ENCODE data around the gene INO80E. TPM values are rescaled to one million over a fixed set of nuclear protein-coding genes. Genes with fewer than 3 reads are reported as not detected.

The INO80E gene
- total RNA-seq, 1 donor = 25.9 TPM

GRCh38 chr16:30023586-30023985 lies 27.5 kb downstream of the INO80E start:
- TF ChIP-seq CTCF (IDR thresholded peaks at IDR 0.05; ENCODE audit: insufficient read depth, low read depth, low read length) = no peak
- no peak overlapping the region for H3K4me3 ChIP-seq (ENCODE audit: low read depth, low read length)

DNA sequence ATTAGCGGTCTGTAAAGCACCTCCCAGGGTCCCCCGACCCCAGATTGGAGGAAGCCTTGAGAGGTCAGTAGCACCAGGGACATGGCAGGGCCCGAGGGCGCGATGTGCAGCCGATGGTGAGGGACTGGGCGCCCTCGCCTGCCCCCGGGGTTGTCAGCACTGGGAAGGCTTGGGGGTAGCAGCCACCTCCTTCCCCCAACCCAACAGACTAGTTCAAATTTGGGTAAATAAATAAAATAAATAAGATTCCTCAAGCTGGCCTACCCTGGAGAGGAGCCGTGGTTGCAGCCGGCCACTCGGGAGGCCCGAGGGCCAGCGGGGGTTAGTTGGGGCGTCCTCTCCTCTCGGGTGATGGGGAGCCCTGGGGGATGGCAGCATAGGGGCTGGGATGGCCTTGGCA lies 28.4 kb downstream of the INO80E start:
- H3K4me3 ChIP-seq (ENCODE audit: low read depth, low read length) = no peak overlapping the region
- TF ChIP-seq CTCF (IDR thresholded peaks at IDR 0.05; ENCODE audit: insufficient read depth, low read depth, low read length) = no peak
- no peak for DNase-seq (ENCODE audit: low read depth)

More at GRCh38 chr16:30023586-30023985, 27.5 kb downstream of the INO80E start:
- no peak for DNase-seq (ENCODE audit: low read depth)

- H3K4me3 ChIP-seq (ENCODE audit: low read depth, low read length) = no peak overlapping the region
- no peak for TF ChIP-seq CTCF (IDR thresholded peaks at IDR 0.05; ENCODE audit: insufficient read depth, low read depth, low read length)
- DNase-seq (ENCODE audit: low read depth) = no peak
These were observed 29.1 kb downstream of the INO80E start for GRCh38 chr16:30025156-30025555.

DNA sequence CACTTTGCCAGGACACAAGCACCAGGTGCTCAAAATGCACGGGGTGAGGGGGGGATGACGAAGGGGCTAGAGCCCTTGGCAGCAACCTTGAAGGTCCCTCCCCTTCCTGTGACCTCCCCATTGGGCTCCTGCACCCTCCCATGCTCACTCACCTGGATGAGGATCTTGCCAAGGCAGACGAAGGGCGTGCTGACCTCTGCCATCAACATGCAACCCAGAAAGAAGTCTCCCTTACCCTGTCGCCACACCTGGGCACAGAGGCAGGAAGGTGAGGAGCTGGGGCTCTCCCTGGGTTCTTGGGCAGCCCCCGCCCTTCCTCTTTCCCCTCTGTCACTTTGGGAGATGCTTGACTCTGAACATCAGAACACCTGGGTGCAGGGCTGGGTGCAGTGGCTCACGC lies 29.5 kb downstream of the INO80E start:
- no peak for DNase-seq (ENCODE audit: low read depth)

DNA sequence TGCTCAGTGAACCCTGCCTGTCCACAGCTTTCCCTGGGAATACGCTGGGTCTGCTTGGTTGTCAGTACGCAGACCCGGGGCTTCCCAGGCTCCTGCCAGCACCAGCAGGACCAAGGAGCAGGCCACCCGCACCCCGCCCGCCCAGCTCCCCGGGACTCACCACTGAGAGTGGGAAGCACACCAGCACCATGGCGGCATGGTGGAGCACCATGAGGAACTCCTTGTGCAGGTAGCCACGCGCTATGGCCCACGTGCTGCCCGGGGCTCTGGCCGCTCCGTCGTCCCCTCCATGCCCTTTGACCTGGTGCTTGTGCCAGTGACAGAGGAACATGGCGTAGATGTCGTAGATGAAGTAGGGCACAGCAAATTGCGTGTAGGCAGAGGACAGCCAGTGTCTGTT lies 30.4 kb downstream of the INO80E start:
- no peak overlapping the region for H3K4me3 ChIP-seq (ENCODE audit: low read depth, low read length)
- no peak for DNase-seq (ENCODE audit: low read depth)
- no peak for TF ChIP-seq CTCF (IDR thresholded peaks at IDR 0.05; ENCODE audit: insufficient read depth, low read depth, low read length)

More for the DNA sequence above, 29.5 kb downstream of the INO80E start:
- H3K4me3 ChIP-seq (ENCODE audit: low read depth, low read length) = no peak overlapping the region
- no peak for TF ChIP-seq CTCF (IDR thresholded peaks at IDR 0.05; ENCODE audit: insufficient read depth, low read depth, low read length)

DNA sequence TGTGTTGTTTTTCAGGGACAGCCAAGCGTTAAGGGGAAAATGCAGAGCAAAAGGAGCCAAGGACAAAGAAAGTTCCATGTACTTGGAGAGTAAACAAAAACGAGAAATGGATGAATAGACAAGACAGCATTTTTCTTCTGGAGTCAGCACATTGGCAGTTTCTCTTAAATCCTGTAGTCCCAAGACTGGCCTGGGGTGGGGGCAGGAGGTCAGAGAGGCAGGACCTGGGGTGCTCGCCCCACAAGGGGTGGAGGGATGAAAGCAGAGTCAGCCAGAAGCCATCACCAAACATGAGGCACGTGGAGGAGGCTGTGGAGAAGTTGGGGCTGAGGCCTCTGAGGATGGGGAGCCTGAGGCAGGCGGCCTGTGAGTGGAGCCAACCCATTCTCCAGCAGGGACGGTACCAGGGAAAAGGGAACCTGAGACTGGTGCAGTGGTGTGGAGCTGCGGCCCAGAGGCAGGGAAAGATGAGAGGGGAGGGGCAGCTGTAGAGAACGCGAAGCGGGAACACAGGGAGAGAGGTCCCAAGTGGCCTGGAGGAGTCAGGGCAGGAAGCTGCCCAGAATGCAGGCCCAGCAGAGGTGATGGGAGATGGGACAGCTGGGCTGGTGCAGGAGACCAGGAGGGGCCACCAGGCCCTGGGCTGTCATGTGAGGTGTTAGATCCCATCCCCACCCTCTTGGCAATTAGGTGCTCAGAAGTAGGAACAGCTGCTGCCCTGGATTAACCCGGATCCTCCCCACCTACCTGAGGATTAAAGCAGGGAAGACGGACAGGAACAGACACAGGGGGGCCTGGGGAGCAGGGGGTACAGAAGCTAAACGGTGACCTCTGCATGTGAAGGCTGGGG lies 31.8 kb downstream of the INO80E start:
- DNase-seq (ENCODE audit: low read depth) = no peak
- TF ChIP-seq CTCF (IDR thresholded peaks at IDR 0.05; ENCODE audit: insufficient read depth, low read depth, low read length) = no peak
- H3K4me3 ChIP-seq (ENCODE audit: low read depth, low read length) = no peak overlapping the region

Data from fibroblast of villous mesenchyme (primary cell).